T-cell (primary cell): ENCODE data around the gene IL17RE. TPM values are rescaled to one million over a fixed set of nuclear protein-coding genes. Genes with fewer than 3 reads are reported as not detected.

Source experiments
- ATAC-seq, 4 experiments: fragments of 200-7000 bp in 3 of 4; fragments of 150-1000 bp in 1 of 4; cut with Tn5 transposase; replicated peaks in 1 of 4; 1 replicate in 3 of 4; 2 replicates in 1 of 4; pipeline ENCODE4 v1.10.0; 2021; ENCODE audit warnings: moderate library complexity in 3 of 4, mild to moderate bottlenecking in 2 of 4, moderate number of reproducible peaks in 1 of 4
- CTCF ChIA-PET, 2 donors: fragments of 300-600 bp; sonication (Branson Sonifier 250); formaldehyde crosslinking; loops; one replicate each; lab custom pipeline; 2022; ENCODE audit warnings: antibody characterized with exemption in 2 of 2; lab: Charles Lee
- POLR2A ChIA-PET, 2 donors: fragments of 300-600 bp; sonication (Branson Sonifier 250); formaldehyde crosslinking; loops; one replicate each; lab custom pipeline; 2022; ENCODE audit warnings: antibody characterized with exemption in 2 of 2; lab: Charles Lee
- DNase-seq, 35 experiments: peaks; one replicate each; pipeline versions ENCODE4 v3.0.0 to v3.0.0-alpha.2; 2013 to 2023
- H3K27ac ChIP-seq: one replicate; pipeline ENCODE4 v1.5.1; 2013; ENCODE audit warnings: low read length
- H3K27me3 ChIP-seq, 2 experiments: replicated peaks in 1 of 2; 1 replicate in 1 of 2; 2 replicates in 1 of 2; pipeline versions ENCODE4 v1.6.1 to v1.7.0; 2013; ENCODE audit warnings: low read length in 1 of 2, mixed read lengths in 1 of 2; ENCODE audit not compliant: control insufficient read depth in 2 of 2, insufficient read depth in 2 of 2; ENCODE audit errors: extremely low read depth in 1 of 2
- H3K36me3 ChIP-seq, 2 donors: 1 replicate in 1 of 2; 2 replicates in 1 of 2; pipeline versions ENCODE4 v1.6.1 to v1.7.0; 2013; ENCODE audit warnings: low read length in 1 of 2; ENCODE audit not compliant: control insufficient read depth in 2 of 2, insufficient read depth in 1 of 2; ENCODE audit errors: extremely low read depth in 1 of 2
- H3K4me1 ChIP-seq, 2 experiments: 1 replicate in 1 of 2; 2 replicates in 1 of 2; pipeline versions ENCODE4 v1.6.1 to v1.7.0; 2013; ENCODE audit warnings: low read length in 2 of 2, mixed read lengths in 1 of 2; ENCODE audit not compliant: insufficient read depth in 2 of 2, control insufficient read depth in 1 of 2; ENCODE audit errors: extremely low read depth in 1 of 2
- H3K4me3 ChIP-seq, 2 donors: 1 replicate in 1 of 2; 2 replicates in 1 of 2; pipeline versions ENCODE4 v1.5.1 to v1.7.0; 2013; ENCODE audit warnings: mild to moderate bottlenecking in 2 of 2, low read length in 1 of 2, moderate library complexity in 1 of 2; ENCODE audit not compliant: control insufficient read depth in 1 of 2; ENCODE audit errors: extremely low read depth in 1 of 2
- H3K9me3 ChIP-seq: 2 replicates; pipeline ENCODE4 v1.7.0; 2013
- H3K27ac Mint-ChIP-seq, 2 donors: one replicate each; pipeline ENCODE4 v1.8.0; 2020 to 2021; ENCODE audit warnings: mild to moderate bottlenecking in 2 of 2, mixed read lengths in 2 of 2
- H3K27me3 Mint-ChIP-seq, 2 donors: one replicate each; pipeline ENCODE4 v1.8.0; 2021 to 2022; ENCODE audit warnings: mixed read lengths in 2 of 2
- H3K36me3 Mint-ChIP-seq: one replicate; pipeline ENCODE4 v1.8.0; 2021; ENCODE audit warnings: mixed read lengths
- H3K4me1 Mint-ChIP-seq, 3 donors: one replicate each; pipeline ENCODE4 v1.8.0; 2020 to 2022; ENCODE audit warnings: mixed read lengths in 3 of 3, mild to moderate bottlenecking in 1 of 3
- H3K4me3 Mint-ChIP-seq, 3 donors: one replicate each; pipeline ENCODE4 v1.8.0; 2020 to 2022; ENCODE audit warnings: mild to moderate bottlenecking in 3 of 3, mixed read lengths in 3 of 3, moderate library complexity in 3 of 3
- H3K9me3 Mint-ChIP-seq, 3 donors: one replicate each; pipeline ENCODE4 v1.8.0; 2020 to 2022; ENCODE audit warnings: mixed read lengths in 3 of 3
- WGBS: methylation state at CpG from one replicate; pipeline ENCODE4 v1.1.5; 2013; ENCODE audit warnings: missing lambda C conversion rate; ENCODE audit not compliant: insufficient coverage; 5-methylcytosine and 5-hydroxymethylcytosine counted together
- total RNA-seq, 35 experiments: library from RNA in 6 of 35; stranded (reverse) in 6 of 35; fragments of 120-200 nt in 1 of 35; gene quantifications; one replicate each; pipeline versions ENCODE4 v1.2.1 to v1.2.4 and lab custom pipeline; 2013 to 2026

IL17RE gene
- total RNA-seq, 5 donors from 2014 or later (not counting 1 experiment from before 2014, with no cell fraction given): 0.68 to 5.1 (median 1.9) TPM

- no peaks in the 10 kb centered on the region for H3K36me3 Mint-ChIP-seq
- no peaks in the 10 kb centered on the region for H3K9me3 Mint-ChIP-seq
- H3K36me3 ChIP-seq: no peaks in the 10 kb centered on the region
- H3K27me3 Mint-ChIP-seq: peaks cover 0 to 3% of the 10 kb centered on the region in 2 donors
- H3K27ac Mint-ChIP-seq: no peak overlapping the region
- H3K4me1 Mint-ChIP-seq: peaks cover 0 to 15% (median 13%) of the 10 kb centered on the region in 3 donors
- no peak overlapping the region for H3K4me3 Mint-ChIP-seq
- ATAC-seq (no peak), DNase-seq (no peak)
- no peak overlapping the region for H3K4me3 ChIP-seq
- ChIA-PET CTCF (no interaction called here), POLR2A (no interaction called here)
- peaks cover 3 to 26% of the 10 kb centered on the region in 2 experiments for H3K4me1 ChIP-seq
- H3K27ac ChIP-seq: no peak overlapping the region
- H3K9me3 ChIP-seq: no peaks in the 10 kb centered on the region
- 100% methylated on average over 4 of the region's 8 CpGs for WGBS
- peaks cover 0 to 26% of the 10 kb centered on the region in 2 experiments for H3K27me3 ChIP-seq
These were observed 15.8 kb downstream of the IL17RE start for GRCh38 chr3:9918261-9919038.

GRCh38 chr3:9928158-9928557, 25.5 kb downstream of the IL17RE start:
- CTCF ChIA-PET: no interaction called here
- H3K36me3 Mint-ChIP-seq: no peaks in the 10 kb centered on the region
- Histone ChIP-seq H3K4me1 (peaks cover 3 to 14% of the 10 kb centered on the region in 2 experiments), H3K9me3 (no peaks in the 10 kb centered on the region), H3K4me3 (no peak overlapping the region), H3K27ac (no peak overlapping the region), H3K27me3 (no peaks in the 10 kb centered on the region), H3K36me3 (no peaks in the 10 kb centered on the region)
- H3K9me3 Mint-ChIP-seq: no peaks in the 10 kb centered on the region
- no peak for DNase-seq
- POLR2A ChIA-PET: no interaction called here
- H3K4me3 Mint-ChIP-seq: no peak overlapping the region
- peaks cover 11 to 20% (median 13%) of the 10 kb centered on the region in 3 donors for H3K4me1 Mint-ChIP-seq
- ATAC-seq: no peak
- peaks cover 3 to 5% of the 10 kb centered on the region in 2 donors for H3K27me3 Mint-ChIP-seq
- 96% methylated on average over 9 of the region's 23 CpGs for WGBS
- no peak overlapping the region for H3K27ac Mint-ChIP-seq

GRCh38 chr3:9930804-9931418, 28.3 kb downstream of the IL17RE start:
- peak overlapping the region in 2 of 3 donors; percentile 9 to 28 for H3K4me3 Mint-ChIP-seq

GRCh38 chr3:9932535-9932842, 29.8 kb downstream of the IL17RE start:
- ChIA-PET CTCF (interaction anchor here (0.6 to 3.3 kb wide), 30 partner anchors 9 to 388 kb away, joined by 3 to 33 read pairs (median 4); partner anchors contain the start of genes EMC3 (in 2 of the 2), PRRT3 (in 2 of the 2), ARPC4 (in 1 of the 2) and FANCD2 (in 1 of the 2)), POLR2A (interaction anchor here (0.5 to 2.2 kb wide), 8 partner anchors 14 to 389 kb away, joined by 3 to 14 read pairs (median 8); partner anchors contain the start of genes JAGN1 (in 1 of the 2) and SEC13 (in 1 of the 2))
- Histone ChIP-seq H3K36me3 (peaks cover 0 to 10% of the 10 kb centered on the region in 2 donors), H3K27ac (peak overlapping the region; percentile 90), H3K27me3 (no peaks in the 10 kb centered on the region), H3K9me3 (no peaks in the 10 kb centered on the region), H3K4me3 (peak overlapping the region; percentile 62 to 77), H3K4me1 (peaks cover 15 to 40% of the 10 kb centered on the region in 2 experiments)
- Mint-ChIP-seq H3K4me1 (peaks cover 36 to 47% (median 36%) of the 10 kb centered on the region in 3 donors), H3K27me3 (no peaks in the 10 kb centered on the region), H3K36me3 (peaks cover 19% of the 10 kb centered on the region), H3K4me3 (peak overlapping the region; percentile 89 to 98 (median 94)), H3K9me3 (no peaks in the 10 kb centered on the region), H3K27ac (peak overlapping the region; percentile 96 to 98)
- no CpG with 5 or more reads among the region's 13 CpGs for WGBS
- no peak for ATAC-seq
- no peak for DNase-seq

More at GRCh38 chr3:9930804-9931418, 28.3 kb downstream of the IL17RE start:
- Mint-ChIP-seq H3K36me3 (peaks cover 11% of the 10 kb centered on the region), H3K27ac (peak overlapping the region; percentile 30 to 47), H3K9me3 (no peaks in the 10 kb centered on the region), H3K27me3 (no peaks in the 10 kb centered on the region), H3K4me1 (peaks cover 32 to 42% (median 33%) of the 10 kb centered on the region in 3 donors)
- POLR2A ChIA-PET: no interaction called here
- H3K27ac ChIP-seq: peak overlapping the region; percentile 7
- no peak overlapping the region for H3K4me3 ChIP-seq
- H3K4me1 ChIP-seq: peaks cover 15 to 39% of the 10 kb centered on the region in 2 experiments
- H3K9me3 ChIP-seq: no peaks in the 10 kb centered on the region
- no peak for DNase-seq
- H3K27me3 ChIP-seq: no peaks in the 10 kb centered on the region
- no peak for ATAC-seq
- CTCF ChIA-PET: interaction anchor here (0.5 to 3.3 kb wide), 8 partner anchors 15 to 356 kb away, joined by 3 to 21 read pairs (median 5); partner anchors contain the start of gene PRRT3 (in 1 of the 2)
- no peaks in the 10 kb centered on the region for H3K36me3 ChIP-seq
- 92% methylated on average over 2 of the region's 4 CpGs for WGBS

- H3K27me3 Mint-ChIP-seq: no peaks in the 10 kb centered on the region
- DNase-seq: peak; percentile 73 to 92 (median 86)
- WGBS: 0% methylated on average over 64 of the region's 77 CpGs
- H3K9me3 ChIP-seq: no peaks in the 10 kb centered on the region
- H3K27me3 ChIP-seq: no peaks in the 10 kb centered on the region
- H3K4me3 ChIP-seq: peak overlapping the region; percentile 62 to 77
- ChIA-PET CTCF (interaction anchor here (0.6 to 3.3 kb wide), 35 partner anchors 9 to 388 kb away, joined by 3 to 33 read pairs (median 4); partner anchors contain the start of genes EMC3 (in 2 of the 2), PRRT3 (in 2 of the 2), SEC13 (in 2 of the 2) and ARPC4 (in 1 of the 2)), POLR2A (interaction anchor here (0.5 to 2.2 kb wide), 14 partner anchors 13 to 388 kb away, joined by 3 to 14 read pairs (median 6); partner anchors contain the start of genes FANCD2 (in 1 of the 2), IL17RE (in 1 of the 2), JAGN1 (in 1 of the 2) and PRRT3 (in 1 of the 2))
- peaks cover 15 to 40% of the 10 kb centered on the region in 2 experiments for H3K4me1 ChIP-seq
- H3K36me3 ChIP-seq: peaks cover 0 to 15% of the 10 kb centered on the region in 2 donors
- H3K4me3 Mint-ChIP-seq: peak overlapping the region; percentile 89 to 98 (median 94)
- H3K4me1 Mint-ChIP-seq: peaks cover 36 to 47% (median 36%) of the 10 kb centered on the region in 3 donors
- H3K36me3 Mint-ChIP-seq: peaks cover 19% of the 10 kb centered on the region
- peak overlapping the region; percentile 90 for H3K27ac ChIP-seq
- peak overlapping the region; percentile 96 to 98 for H3K27ac Mint-ChIP-seq
- ATAC-seq: peak; percentile 64 to 76 (median 74)
- H3K9me3 Mint-ChIP-seq: no peaks in the 10 kb centered on the region
These were observed 30.4 kb downstream of the IL17RE start for GRCh38 chr3:9932843-9933560.
